Measurements from ENCODE around the gene HDLBP.

The HDLBP gene

GRCh38 chr2:241313543-241314095, 1.9 kb downstream of the HDLBP start:
- no peaks in the 10 kb centered on the region for H3K27me3 ChIP-seq (ENCODE audit: insufficient read depth, poor library complexity, severe bottlenecking)
- TF ChIP-seq GABPA (IDR thresholded peaks at IDR 0.05; ENCODE audit: low read depth) (no peak), SPI1 (IDR thresholded peaks at IDR 0.05; ENCODE audit: borderline replicate concordance, low read depth) (no peak), CTCF (IDR thresholded peaks at IDR 0.05; ENCODE audit: insufficient read depth, low read length) (no peak), REST (IDR thresholded peaks at IDR 0.05; ENCODE audit: insufficient replicate concordance, low read depth) (no peak), POLR2AphosphoS5 (IDR thresholded peaks at IDR 0.05; ENCODE audit: low read depth) (no peak)
- no peak overlapping the region for H3K4me3 ChIP-seq (replicated peaks; ENCODE audit: insufficient read depth, low read length)
- peak overlapping the region; percentile 100; the same call in 1 of the 2 replicates for H3K27ac ChIP-seq (replicated peaks)
- no peak for DNase-seq (ENCODE audit: low read depth in 1 of 2, low spot score in 1 of 2)

GRCh38 chr2:241312082-241312481, 3.4 kb downstream of the HDLBP start:
- H3K27ac ChIP-seq (replicated peaks): no peak overlapping the region

More at GRCh38 chr2:241312082-241312481, 3.4 kb downstream of the HDLBP start:
- no peak for TF ChIP-seq CTCF (IDR thresholded peaks at IDR 0.05; ENCODE audit: insufficient read depth, low read length)
- no peak for TF ChIP-seq REST (IDR thresholded peaks at IDR 0.05; ENCODE audit: insufficient replicate concordance, low read depth)
- TF ChIP-seq GABPA (IDR thresholded peaks at IDR 0.05; ENCODE audit: low read depth): no peak
- TF ChIP-seq POLR2AphosphoS5 (IDR thresholded peaks at IDR 0.05; ENCODE audit: low read depth): no peak
- no peak for TF ChIP-seq SPI1 (IDR thresholded peaks at IDR 0.05; ENCODE audit: borderline replicate concordance, low read depth)
- Histone ChIP-seq H3K27me3 (ENCODE audit: insufficient read depth, poor library complexity, severe bottlenecking) (no peaks in the 10 kb centered on the region), H3K4me3 (replicated peaks; ENCODE audit: insufficient read depth, low read length) (no peak overlapping the region)
- no peak for DNase-seq (ENCODE audit: low read depth in 1 of 2, low spot score in 1 of 2)

All from HL-60 (cell line).